HUES6 (cell line): ENCODE data around the gene DCHS1.

Source experiments
- H3K27ac ChIP-seq: 2 replicates; pipeline ENCODE4 v1.7.0; 2013; ENCODE audit warnings: low read depth, mild to moderate bottlenecking, low read length, inconsistent platforms
- H3K27me3 ChIP-seq: 2 replicates; pipeline ENCODE4 v1.6.1; 2013; ENCODE audit warnings: low read length; ENCODE audit not compliant: control insufficient read depth, insufficient read depth
- H3K36me3 ChIP-seq: 2 replicates; pipeline ENCODE4 v1.6.1; 2013; ENCODE audit warnings: low read length; ENCODE audit not compliant: control insufficient read depth, insufficient read depth
- H3K4me1 ChIP-seq: 2 replicates; pipeline ENCODE4 v1.6.1; 2013; ENCODE audit warnings: low read length; ENCODE audit not compliant: control insufficient read depth, insufficient read depth
- H3K4me3 ChIP-seq: 2 replicates; pipeline ENCODE4 v1.5.1; 2013; ENCODE audit warnings: low read depth, low read length
- H3K9ac ChIP-seq: one replicate; pipeline ENCODE4 v1.6.1; 2013; ENCODE audit warnings: mild to moderate bottlenecking, low read length
- H3K9me3 ChIP-seq: 2 replicates; pipeline ENCODE4 v1.6.1; 2013; ENCODE audit warnings: low read depth, low read length; ENCODE audit not compliant: control insufficient read depth, insufficient read depth

The DCHS1 gene

GRCh38 chr11:6608726-6609501 is 46.7 kb downstream of the DCHS1 start:
- Histone ChIP-seq H3K27ac (no peak overlapping the region), H3K36me3 (peaks cover 41% of the 10 kb centered on the region), H3K9me3 (no peaks in the 10 kb centered on the region), H3K9ac (no peak overlapping the region), H3K4me3 (no peak overlapping the region), H3K4me1 (peaks cover 29% of the 10 kb centered on the region), H3K27me3 (no peaks in the 10 kb centered on the region)

GRCh38 chr11:6608011-6608410 is 47.6 kb downstream of the DCHS1 start:
- Histone ChIP-seq H3K4me3 (no peak overlapping the region), H3K27me3 (no peaks in the 10 kb centered on the region), H3K36me3 (peaks cover 41% of the 10 kb centered on the region), H3K27ac (no peak overlapping the region), H3K9ac (no peak overlapping the region), H3K9me3 (no peaks in the 10 kb centered on the region), H3K4me1 (peaks cover 24% of the 10 kb centered on the region)

- Histone ChIP-seq H3K27ac (peak overlapping the region; percentile 82), H3K36me3 (peaks cover 41% of the 10 kb centered on the region), H3K4me1 (peaks cover 25% of the 10 kb centered on the region), H3K9ac (peak overlapping the region; percentile 55), H3K9me3 (no peaks in the 10 kb centered on the region), H3K27me3 (no peaks in the 10 kb centered on the region), H3K4me3 (no peak overlapping the region)
Measured at GRCh38 chr11:6607190-6607795, 48.3 kb downstream of the DCHS1 start.

GRCh38 chr11:6606471-6607189 is 49.0 kb downstream of the DCHS1 start:
- Histone ChIP-seq H3K27ac (peak overlapping the region; percentile 75), H3K9me3 (no peaks in the 10 kb centered on the region), H3K36me3 (peaks cover 43% of the 10 kb centered on the region), H3K27me3 (no peaks in the 10 kb centered on the region), H3K4me1 (peaks cover 27% of the 10 kb centered on the region), H3K9ac (peak overlapping the region; percentile 60), H3K4me3 (peak overlapping the region; percentile 28; the same call in 1 of the 2 replicates)

GRCh38 chr11:6604790-6605189 is 50.8 kb downstream of the DCHS1 start:
- Histone ChIP-seq H3K9me3 (no peaks in the 10 kb centered on the region), H3K27me3 (no peaks in the 10 kb centered on the region), H3K4me3 (peak overlapping the region; percentile 86), H3K36me3 (peaks cover 44% of the 10 kb centered on the region), H3K27ac (no peak overlapping the region), H3K4me1 (peaks cover 27% of the 10 kb centered on the region), H3K9ac (peak overlapping the region; percentile 96)

GRCh38 chr11:6604081-6604626 is 51.5 kb downstream of the DCHS1 start:
- peak overlapping the region; percentile 65; the same call in 1 of the 2 replicates for H3K27ac ChIP-seq
- peak overlapping the region; percentile 86 for H3K4me3 ChIP-seq
- peak overlapping the region; percentile 96 for H3K9ac ChIP-seq
- H3K36me3 ChIP-seq = peaks cover 44% of the 10 kb centered on the region
- no peaks in the 10 kb centered on the region for H3K9me3 ChIP-seq
- peaks cover 27% of the 10 kb centered on the region for H3K4me1 ChIP-seq
- no peaks in the 10 kb centered on the region for H3K27me3 ChIP-seq

GRCh38 chr11:6603287-6604080 is 52.1 kb downstream of the DCHS1 start, which contains the start of the genes ILK and RRP8:
Gene ILK (plus strand): TSS chr11:6603774. CDS start chr11:6604272, 498 bp downstream.
Gene RRP8 (minus strand): TSS chr11:6603616. CDS start chr11:6603502, 114 bp downstream.
- H3K4me1 ChIP-seq = peaks cover 27% of the 10 kb centered on the region
- H3K4me3 ChIP-seq = peak within 1 kb of the TSS; percentile 86
- no peaks in the 10 kb centered on the region for H3K27me3 ChIP-seq
- peaks cover 44% of the 10 kb centered on the region for H3K36me3 ChIP-seq
- H3K9ac ChIP-seq = peak within 1 kb of the TSS; percentile 96
- peak within 1 kb of the TSS; percentile 65; the same call in 1 of the 2 replicates for H3K27ac ChIP-seq
- H3K9me3 ChIP-seq = no peaks in the 10 kb centered on the region

- Histone ChIP-seq H3K36me3 (peaks cover 38% of the 10 kb centered on the region), H3K4me3 (peak overlapping the region; percentile 86), H3K9me3 (no peaks in the 10 kb centered on the region), H3K4me1 (peaks cover 23% of the 10 kb centered on the region), H3K27me3 (no peaks in the 10 kb centered on the region), H3K27ac (no peak overlapping the region), H3K9ac (peak overlapping the region; percentile 64)
Measured at GRCh38 chr11:6602096-6602940, 53.3 kb downstream of the DCHS1 start.

- no peak overlapping the region for H3K27ac ChIP-seq
- H3K36me3 ChIP-seq = peaks cover 44% of the 10 kb centered on the region
- no peaks in the 10 kb centered on the region for H3K9me3 ChIP-seq
- H3K9ac ChIP-seq = no peak overlapping the region
- peaks cover 13% of the 10 kb centered on the region for H3K4me1 ChIP-seq
- no peaks in the 10 kb centered on the region for H3K27me3 ChIP-seq
- no peak overlapping the region for H3K4me3 ChIP-seq
Measured at GRCh38 chr11:6601041-6601461, 54.6 kb downstream of the DCHS1 start.
